Stomach (tissue), 9 donors: ENCODE measurements around the gene TUBE1. TPM values are rescaled to one million over a fixed set of nuclear protein-coding genes. Genes with fewer than 3 reads are reported as not detected.
"Not testable (repeated sequence)": the region's sequence is repeated elsewhere in the genome, so short reads cannot be mapped to it uniquely, and the experiment has no call there.

Experiments
- DNase-seq, 2 donors: peaks; one replicate each; pipeline versions ENCODE4 v3.0.0 to v3.0.0-alpha.2; 2013 to 2019
- H3K27ac ChIP-seq, 5 donors: fragments of 200-600 bp in 4 of 5; sonication (generic) in 4 of 5; one replicate each; pipeline ENCODE4 v1.5.1; 2013 to 2019; ENCODE audit warnings: mild to moderate bottlenecking in 1 of 5, moderate library complexity in 1 of 5
- H3K27me3 ChIP-seq, 3 donors: fragments of 200-600 bp; sonication (generic); one replicate each; pipeline ENCODE4 v1.5.1; 2017 to 2019; ENCODE audit warnings: mixed run types in 1 of 3
- H3K36me3 ChIP-seq, 4 donors: fragments of 200-600 bp; sonication (generic); 1 replicate in 3 of 4; 2 replicates in 1 of 4; pipeline ENCODE4 v1.5.1; 2016 to 2019
- H3K4me1 ChIP-seq, 4 donors: fragments of 200-600 bp; sonication (generic); one replicate each; pipeline ENCODE4 v1.5.1; 2016 to 2019
- H3K4me3 ChIP-seq, 4 donors: fragments of 200-600 bp; sonication (generic) in 3 of 4; one replicate each; pipeline ENCODE4 v1.5.1; 2016 to 2019; ENCODE audit warnings: mild to moderate bottlenecking in 1 of 4
- H3K9me3 ChIP-seq, 4 donors: fragments of 200-600 bp; sonication (generic); one replicate each; pipeline ENCODE4 v1.5.1; 2016 to 2019
- CTCF ChIP-seq, 7 experiments: fragments of 450-650 bp in 4 of 7; fragments of 200-600 bp in 3 of 7; sonication (generic) in 3 of 7; IDR thresholded peaks; one replicate each; pipeline ENCODE4 v1.5.1; 2016 to 2019; ENCODE audit warnings: antibody characterized with exemption in 7 of 7, control low read depth in 2 of 7, mild to moderate bottlenecking in 1 of 7
- EP300 ChIP-seq: sonication (generic); formaldehyde crosslinking; IDR thresholded peaks from one replicate; pipeline ENCODE4 v1.6.1; 2017; ENCODE audit warnings: antibody characterized with exemption
- POLR2A ChIP-seq, 4 donors: fragments of 450-650 bp; IDR thresholded peaks; one replicate each; pipeline ENCODE4 v1.6.1; 2016; ENCODE audit warnings: antibody characterized with exemption in 4 of 4, control low read depth in 2 of 4, mild to moderate bottlenecking in 1 of 4, moderate library complexity in 1 of 4
- POLR2AphosphoS5 ChIP-seq, 3 donors: sonication (generic); formaldehyde crosslinking; IDR thresholded peaks; one replicate each; pipeline ENCODE4 v1.6.1; 2016; ENCODE audit warnings: antibody characterized with exemption in 3 of 3
- WGBS, 5 donors: extraction: QIAGEN DNeasy Blood & Tissue Kit in 3 of 5; methylation state at CpG; one replicate each; pipeline versions ENCODE4 v1.1.5 to v1.1.7; 2013 to 2018; 5-methylcytosine and 5-hydroxymethylcytosine counted together
- intact Hi-C: fragments of 100-400 bp; cut with DNase I; formaldehyde crosslinking; loops from one replicate; pipeline ENCODE4 v1.15.1; 2023; ENCODE audit warnings: low total_unique reads
- polyA plus RNA-seq, 3 donors: library from polyadenylated mRNA; stranded (reverse); fragments of 200-250 nt; gene quantifications; one replicate each; pipeline ENCODE4 v1.2.3, GENCODE V29; 2013
- total RNA-seq, 5 donors: library from RNA; depleted of rRNA; stranded (reverse); fragments of >200 nt; gene quantifications; one replicate each; pipeline versions ENCODE4 v1.1.0 to v1.2.3, GENCODE V29; 2014 to 2016
- donor health status: healthy with polysubstance abuse.
- donor health status: Bipolar disorder and iron deficiency.
- donor health status: healthy.

TUBE1 gene
- total and polyA plus RNA-seq, 8 donors = 9.3 to 104 (median 22.1) TPM

DNA sequence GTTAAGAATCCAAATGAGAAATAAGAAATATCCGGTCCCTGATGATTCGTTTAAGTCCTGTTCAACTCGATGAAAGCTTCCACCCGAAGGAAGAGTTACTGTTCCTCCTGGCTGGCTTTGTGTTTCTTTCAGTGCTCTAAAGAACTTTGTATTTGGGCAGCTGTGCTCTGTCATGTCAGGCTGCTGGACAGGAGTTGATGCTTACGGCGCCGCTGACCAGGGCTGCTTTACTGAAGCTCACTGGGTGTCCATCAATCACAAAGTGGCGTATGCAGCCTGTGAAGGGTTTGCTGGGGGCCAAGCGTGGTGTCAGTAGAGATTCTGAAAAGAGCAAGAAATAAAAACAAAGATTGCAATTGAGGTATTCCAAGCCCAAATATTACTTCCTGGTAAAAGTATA is 22.0 kb upstream of the TUBE1 start:
- WGBS, 5 donors = 30 to 55% (median 35%) methylated on average over 9 of the region's 9 CpGs
- Histone ChIP-seq H3K27me3 (no peaks in the 10 kb centered on the region), H3K4me3 (no peak overlapping the region), H3K9me3 (no peaks in the 10 kb centered on the region), H3K4me1 (peaks cover 0 to 17% (median 0%) of the 10 kb centered on the region in 4 donors), H3K36me3 (peaks cover 0 to 53% (median 32%) of the 10 kb centered on the region in 4 donors), H3K27ac (peak overlapping the region in 3 of 5 donors; percentile 13 to 38 (median 30))
- peak in 1 of 2 donors; percentile 54 for DNase-seq
- intact Hi-C loops = no loop called here
- no peak for TF ChIP-seq EP300
- no peak for TF ChIP-seq CTCF (IDR thresholded peaks at IDR 0.05)
- TF ChIP-seq POLR2A (IDR thresholded peaks at IDR 0.05) = no peak
- no peak for TF ChIP-seq POLR2AphosphoS5 (IDR thresholded peaks at IDR 0.05)

- Histone ChIP-seq H3K4me1 (peaks cover 0 to 17% (median 0%) of the 10 kb centered on the region in 4 donors), H3K27me3 (no peaks in the 10 kb centered on the region), H3K27ac (no peak overlapping the region), H3K4me3 (no peak overlapping the region), H3K36me3 (peaks cover 0 to 33% (median 19%) of the 10 kb centered on the region in 4 donors), H3K9me3 (no peaks in the 10 kb centered on the region)
- no peak for DNase-seq
- TF ChIP-seq POLR2AphosphoS5 (IDR thresholded peaks at IDR 0.05) = no peak
- no peak for TF ChIP-seq POLR2A (IDR thresholded peaks at IDR 0.05)
- no peak for TF ChIP-seq EP300
- TF ChIP-seq CTCF (IDR thresholded peaks at IDR 0.05) = no peak
- intact Hi-C loops = no loop called here
- 64 to 79% (median 75%) methylated on average over 2 of the region's 2 CpGs for WGBS, 5 donors
Observed at GRCh38 chr6:112106562-112106961, 19.3 kb upstream of the TUBE1 start.

DNA sequence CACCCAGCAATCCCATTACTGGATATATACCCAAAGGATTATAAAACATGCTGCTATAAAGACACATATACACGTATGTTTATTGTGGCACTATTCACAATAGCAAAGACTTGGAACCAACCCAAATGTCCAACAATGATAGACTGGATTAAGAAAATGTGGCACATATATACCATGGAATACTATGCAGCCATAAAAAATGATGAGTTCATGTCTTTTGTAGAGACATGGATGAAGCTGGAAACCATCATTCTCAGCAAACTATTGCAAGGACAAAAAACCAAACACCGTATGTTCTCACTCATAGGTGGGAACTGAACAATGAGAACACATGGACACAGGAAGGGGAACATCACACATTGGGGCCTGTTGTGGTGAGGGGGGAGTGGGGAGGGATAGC is 18.7 kb upstream of the TUBE1 start:
- H3K9me3 ChIP-seq, H3K27me3 ChIP-seq, intact Hi-C loops, DNase-seq, H3K27ac ChIP-seq, H3K4me3 ChIP-seq: not testable (repeated sequence)
- Histone ChIP-seq H3K4me1 (peaks cover 0 to 17% (median 0%) of the 10 kb centered on the region in 4 donors), H3K36me3 (peaks cover 0 to 30% (median 17%) of the 10 kb centered on the region in 4 donors)
- WGBS, 5 donors = 82 to 98% (median 90%) methylated on average over 1 to 2 of the region's 2 CpGs

DNA sequence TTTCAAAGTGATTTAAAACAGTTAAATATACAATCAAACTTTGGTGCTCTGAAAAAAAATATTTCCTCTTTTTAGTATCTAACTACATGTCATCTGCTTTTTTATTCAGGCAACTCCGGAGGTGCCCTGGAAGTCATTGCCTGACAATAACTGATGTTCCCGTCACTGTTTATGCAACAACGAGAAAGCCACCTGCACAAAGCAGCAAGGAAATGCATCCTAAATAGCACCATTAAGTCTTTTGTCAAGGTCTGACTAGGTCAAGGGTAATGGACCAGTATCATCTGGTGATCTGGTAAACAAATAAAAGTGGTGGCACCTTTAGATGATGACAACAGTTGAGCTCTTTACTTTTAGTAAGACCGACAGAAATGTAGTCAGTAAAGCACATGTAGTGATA is 13.3 kb upstream of the TUBE1 start:
- Histone ChIP-seq H3K27me3 (no peaks in the 10 kb centered on the region), H3K36me3 (peaks cover 0 to 20% (median 5%) of the 10 kb centered on the region in 4 donors), H3K27ac (no peak overlapping the region), H3K4me3 (no peak overlapping the region), H3K9me3 (no peaks in the 10 kb centered on the region), H3K4me1 (peaks cover 0 to 3% (median 0%) of the 10 kb centered on the region in 4 donors)
- 71 to 83% (median 78%) methylated on average over 4 of the region's 4 CpGs for WGBS, 5 donors
- intact Hi-C loops = no loop called here
- TF ChIP-seq POLR2A (IDR thresholded peaks at IDR 0.05) (no peak), EP300 (no peak), POLR2AphosphoS5 (IDR thresholded peaks at IDR 0.05) (no peak), CTCF (IDR thresholded peaks at IDR 0.05) (no peak)
- DNase-seq = no peak

- Histone ChIP-seq H3K9me3 (no peaks in the 10 kb centered on the region), H3K27me3 (no peaks in the 10 kb centered on the region), H3K27ac (no peak overlapping the region), H3K4me3 (no peak overlapping the region), H3K36me3 (peaks cover 0 to 14% (median 5%) of the 10 kb centered on the region in 4 donors), H3K4me1 (peaks cover 0 to 1% (median 0%) of the 10 kb centered on the region in 4 donors)
- intact Hi-C loops = no loop called here
- no peak for DNase-seq
- 92 to 96% (median 93%) methylated on average over 2 of the region's 2 CpGs for WGBS, 5 donors
- TF ChIP-seq CTCF (IDR thresholded peaks at IDR 0.05) (no peak), POLR2AphosphoS5 (IDR thresholded peaks at IDR 0.05) (no peak), EP300 (no peak), POLR2A (IDR thresholded peaks at IDR 0.05) (no peak)
Observed at GRCh38 chr6:112096901-112097300, 9.6 kb upstream of the TUBE1 start.
